ENCODE measurements around the gene ZDHHC7. TPM values are rescaled to one million over a fixed set of nuclear protein-coding genes. Genes with fewer than 3 reads are reported as not detected.

Gene ZDHHC7
- total RNA-seq, 1 donor from 2014 or later, result 29.5 TPM

DNA sequence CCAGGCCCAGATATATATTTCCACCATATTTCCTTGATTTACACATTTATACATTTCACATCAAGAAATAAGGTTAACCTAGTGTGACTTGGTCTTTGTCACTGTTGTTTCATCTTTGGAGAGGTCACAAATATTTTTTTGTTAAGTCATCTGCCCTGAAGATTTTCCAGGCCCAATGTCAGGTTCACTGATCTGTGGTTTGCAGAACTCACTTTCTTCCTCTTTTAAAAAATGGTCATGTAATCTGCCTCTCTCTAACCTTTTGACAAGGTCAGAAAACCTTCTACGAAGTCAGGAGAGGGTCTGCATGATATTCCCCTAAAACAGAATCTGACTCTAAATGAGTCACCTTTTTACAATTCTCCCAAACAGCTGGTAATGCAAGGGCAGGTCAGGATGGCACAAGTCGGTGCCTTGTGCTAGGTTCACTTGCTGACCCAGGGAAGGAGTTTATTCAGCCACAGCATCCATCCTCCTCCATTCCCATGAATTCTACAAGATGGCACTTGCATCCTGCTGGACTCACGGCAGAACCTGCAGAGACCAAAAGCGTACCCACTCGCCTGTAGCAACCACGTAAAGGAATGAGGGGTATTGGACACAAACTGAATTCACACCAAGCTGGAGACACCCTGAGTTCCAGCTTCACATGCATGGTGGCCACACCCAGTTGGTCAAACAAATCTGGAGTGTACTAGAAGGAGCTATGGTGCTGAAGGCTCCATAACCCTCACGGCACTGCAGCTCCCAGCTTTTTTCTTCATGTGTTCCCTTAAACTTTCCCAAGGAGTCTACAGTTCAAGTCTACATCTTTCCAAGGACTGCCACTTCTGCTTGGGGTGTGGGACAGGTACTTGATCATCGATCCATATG lies 14.7 kb upstream of the ZDHHC7 start:
- intact Hi-C loops (cut with micrococcal nuclease), result loop anchor here (5.0 kb wide), 1 partner anchor 281 kb away; no protein-coding TSS in a partner anchor

GRCh38 chr16:85019659-85020245 lies 8.4 kb upstream of the ZDHHC7 start:
- intact Hi-C loops (cut with micrococcal nuclease), result loop anchor here (10.0 kb wide), 1 partner anchor 505 kb away; no protein-coding TSS in a partner anchor

GRCh38 chr16:85018529-85019236 lies 7.3 kb upstream of the ZDHHC7 start:
- intact Hi-C loops (cut with micrococcal nuclease), result loop anchor here (10.0 kb wide), 1 partner anchor 504 kb away; no protein-coding TSS in a partner anchor

DNA sequence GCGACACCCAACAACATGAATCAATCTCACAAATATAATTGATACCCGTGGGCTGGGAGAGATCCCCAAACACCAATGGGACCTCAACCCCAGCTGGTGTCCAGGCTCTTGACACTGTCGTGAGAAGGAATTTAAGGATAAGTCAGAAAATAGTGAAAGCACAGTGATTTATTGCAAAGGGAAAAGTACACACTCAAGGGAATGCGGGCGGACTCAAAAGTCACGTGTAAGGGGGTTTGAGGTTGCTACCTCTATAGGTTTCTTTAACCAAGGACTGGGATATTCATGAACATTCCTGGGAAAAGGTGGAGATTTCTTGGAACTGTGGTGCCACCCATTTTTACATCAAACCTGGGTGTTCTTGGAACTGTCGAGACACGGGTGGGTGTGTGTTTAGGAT lies 6.3 kb upstream of the ZDHHC7 start:
- intact Hi-C loops (cut with micrococcal nuclease), result loop anchor here (10.0 kb wide), 1 partner anchor 503 kb away; no protein-coding TSS in a partner anchor

GRCh38 chr16:85017151-85017550 lies 5.8 kb upstream of the ZDHHC7 start:
- intact Hi-C loops (cut with micrococcal nuclease), result loop anchor here (10.0 kb wide), 1 partner anchor 502 kb away; no protein-coding TSS in a partner anchor

GRCh38 chr16:85015481-85016187 lies 4.3 kb upstream of the ZDHHC7 start:
- intact Hi-C loops (cut with micrococcal nuclease), result loop anchor here (10.0 kb wide), 1 partner anchor 501 kb away; no protein-coding TSS in a partner anchor

- intact Hi-C loops (cut with micrococcal nuclease), result loop anchor here (10.0 kb wide), 1 partner anchor 500 kb away; no protein-coding TSS in a partner anchor
Measured at GRCh38 chr16:85014311-85014710, 3.0 kb upstream of the ZDHHC7 start.

GRCh38 chr16:85011846-85012284 lies 530 bp upstream of the ZDHHC7 start:
- intact Hi-C loops (cut with micrococcal nuclease), result loop anchor here (1.0 to 10.0 kb wide), 4 partner anchors 15 to 497 kb away; partner anchors contain the start of gene KIAA0513

- intact Hi-C loops (cut with micrococcal nuclease), result loop anchor here (2.0 to 10.0 kb wide), 2 partner anchors 76 to 496 kb away; no protein-coding TSS in a partner anchor
Measured at GRCh38 chr16:85010446-85010930, 847 bp downstream of the ZDHHC7 start.

- intact Hi-C loops (cut with micrococcal nuclease), result no loop called here
Measured at GRCh38 chr16:85008271-85008670, 3.1 kb downstream of the ZDHHC7 start.

DNA sequence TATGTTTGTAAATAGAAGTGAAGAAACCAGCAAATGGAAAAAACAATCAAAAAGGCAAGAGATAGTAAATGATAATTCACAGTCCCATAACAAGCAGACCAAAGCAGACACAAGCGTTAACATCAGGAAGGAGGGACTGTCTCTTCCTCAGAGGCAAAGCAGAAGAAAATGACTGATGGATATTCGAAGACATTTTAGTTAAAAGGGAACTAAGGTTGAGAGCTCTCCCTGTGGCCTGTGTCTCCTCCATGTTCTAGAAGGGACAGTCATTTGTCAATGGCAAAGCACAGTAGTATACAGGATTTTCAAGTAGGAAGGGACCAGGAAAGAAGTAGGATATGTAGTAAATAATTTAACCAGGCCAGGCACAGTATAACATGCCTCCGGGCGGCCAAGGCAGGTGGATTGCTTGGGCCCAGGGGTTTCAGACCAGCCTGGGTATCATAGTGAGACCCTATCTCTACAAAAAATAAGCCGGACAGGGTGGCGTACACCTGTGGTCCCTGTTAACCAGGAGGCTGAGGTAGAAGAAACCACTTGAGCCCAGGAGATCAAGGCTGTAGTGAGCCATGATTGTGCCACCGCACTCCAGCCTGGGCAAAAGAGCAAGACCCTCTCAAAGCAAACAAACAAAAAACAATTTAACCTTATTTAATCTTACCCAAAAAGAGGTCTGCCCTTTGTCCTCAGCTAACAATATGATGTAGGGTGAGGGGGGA lies 3.7 kb downstream of the ZDHHC7 start:
- intact Hi-C loops (cut with micrococcal nuclease), result no loop called here

- intact Hi-C loops (cut with micrococcal nuclease), result no loop called here
Measured at GRCh38 chr16:85006639-85007038, 4.7 kb downstream of the ZDHHC7 start.

- intact Hi-C loops (cut with micrococcal nuclease), result no loop called here
Measured at GRCh38 chr16:85005285-85006069, 5.9 kb downstream of the ZDHHC7 start.

DNA sequence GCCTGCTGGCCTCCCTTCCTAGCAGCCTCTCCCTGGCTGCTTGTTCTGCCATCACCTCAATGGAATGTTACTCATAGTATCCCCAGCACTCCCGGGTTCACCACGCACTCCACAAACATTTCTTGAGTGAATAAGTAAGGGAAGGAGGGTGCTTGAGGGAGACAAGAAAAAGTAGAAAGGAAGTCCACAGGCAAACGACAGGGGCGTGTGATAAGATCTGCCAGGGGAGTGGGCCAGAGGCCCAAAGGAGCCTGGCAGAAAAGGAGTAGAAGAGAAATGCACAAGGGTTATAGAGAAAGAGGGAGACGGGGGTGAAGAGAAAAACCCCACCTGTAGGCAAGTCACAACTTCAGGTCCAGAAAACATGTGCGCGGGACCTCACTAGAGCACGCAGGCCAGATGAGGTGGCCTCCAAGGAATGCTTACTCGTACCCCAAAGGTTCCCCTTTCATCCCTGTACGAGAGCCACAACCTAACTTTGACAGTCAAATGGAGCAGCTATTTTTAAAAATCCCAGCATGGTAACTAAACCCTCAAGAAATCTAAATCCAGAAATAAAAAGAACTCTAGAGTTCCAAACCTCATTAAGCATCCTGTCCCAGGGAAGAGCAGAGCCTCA lies 6.6 kb downstream of the ZDHHC7 start:
- intact Hi-C loops (cut with micrococcal nuclease), result no loop called here

GRCh38 chr16:85003725-85004586 lies 7.4 kb downstream of the ZDHHC7 start:
- intact Hi-C loops (cut with micrococcal nuclease), result no loop called here

GRCh38 chr16:85003076-85003475 lies 8.3 kb downstream of the ZDHHC7 start:
- intact Hi-C loops (cut with micrococcal nuclease), result no loop called here

DNA sequence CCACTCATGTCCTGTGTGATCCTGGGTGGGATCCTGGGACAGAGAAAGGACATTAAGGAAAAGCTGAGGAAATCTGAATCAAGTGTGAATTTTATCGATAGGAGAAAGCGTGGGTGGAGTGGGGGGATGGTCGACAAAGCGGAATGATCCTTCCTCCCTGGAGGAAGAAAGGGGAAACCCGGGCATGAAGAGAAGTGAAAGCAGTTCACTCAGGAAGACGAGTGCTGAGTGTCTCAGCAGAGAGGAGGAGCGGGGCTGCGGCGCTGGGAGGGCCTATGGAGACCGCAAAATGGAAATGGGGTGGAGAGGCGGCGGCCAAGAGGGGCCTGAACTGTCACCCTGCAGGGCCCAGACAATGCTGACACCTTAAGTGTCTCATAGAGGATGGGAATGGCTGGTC lies 8.7 kb downstream of the ZDHHC7 start:
- intact Hi-C loops (cut with micrococcal nuclease), result no loop called here

DNA sequence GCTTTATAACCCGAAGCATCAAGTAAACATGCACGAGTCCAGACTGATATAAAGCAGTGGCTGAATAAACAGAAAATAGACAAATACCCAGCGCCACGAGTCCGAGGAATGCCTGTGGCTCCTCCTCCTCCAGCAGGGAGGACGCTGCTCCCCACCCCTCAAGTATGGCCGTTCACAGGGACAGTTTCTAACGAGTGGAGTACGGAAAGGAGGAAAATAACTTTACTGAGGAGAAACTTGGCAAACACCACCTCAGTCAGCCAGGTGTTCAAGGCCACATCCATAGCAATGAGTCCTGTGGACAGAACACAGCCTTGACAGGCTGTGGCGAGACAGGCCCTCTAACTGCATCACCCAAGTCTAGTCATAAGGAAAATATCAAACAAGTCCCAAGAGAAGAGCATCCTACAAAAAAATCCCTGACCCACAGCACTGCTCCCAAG lies 9.2 kb downstream of the ZDHHC7 start:
- intact Hi-C loops (cut with micrococcal nuclease), result no loop called here

Measured in T-helper 2 cell treated with Interferon-gamma antibody and Interleukin-4, amounts not matched to agents 100 ng/mL and 5 ng/mL, for 36 hours (primary cell).